Vagina (tissue), 2 donors: ENCODE measurements around the gene EMCN. TPM values are rescaled to one million over a fixed set of nuclear protein-coding genes. Genes with fewer than 3 reads are reported as not detected.

Experiments used
- DNase-seq, 2 donors: peaks; one replicate each; pipeline ENCODE4 v3.0.0-alpha.2; 2017; ENCODE audit errors: extremely low spot score in 2 of 2
- H3K27ac ChIP-seq: fragments of 200-600 bp; sonication (generic); one replicate; pipeline ENCODE4 v1.5.1; 2019
- H3K27me3 ChIP-seq: fragments of 200-600 bp; sonication (generic); one replicate; pipeline ENCODE4 v1.5.1; 2019
- H3K36me3 ChIP-seq, 2 donors: fragments of 200-600 bp; sonication (generic); one replicate each; pipeline ENCODE4 v1.5.1; 2017 to 2019
- H3K4me1 ChIP-seq: fragments of 200-600 bp; sonication (generic); one replicate; pipeline ENCODE4 v1.5.1; 2019
- H3K4me3 ChIP-seq, 2 donors: fragments of 200-600 bp; sonication (generic); 1 replicate in 1 of 2; 2 replicates in 1 of 2; pipeline ENCODE4 v1.5.1; 2016 to 2019
- H3K9me3 ChIP-seq: fragments of 200-600 bp; sonication (generic); one replicate; pipeline ENCODE4 v1.5.1; 2019
- CTCF ChIP-seq, 3 experiments: fragments of 450-650 bp in 2 of 3; fragments of 200-600 bp in 1 of 3; sonication (generic) in 1 of 3; IDR thresholded peaks; one replicate each; pipeline ENCODE4 v1.5.1; 2017 to 2019; ENCODE audit warnings: antibody characterized with exemption in 3 of 3, mild to moderate bottlenecking in 2 of 3, moderate library complexity in 2 of 3
- POLR2A ChIP-seq, 2 donors: fragments of 450-650 bp; IDR thresholded peaks; one replicate each; pipeline ENCODE4 v1.6.1; 2017; ENCODE audit warnings: antibody characterized with exemption in 2 of 2, mild to moderate bottlenecking in 2 of 2, moderate library complexity in 2 of 2
- POLR2AphosphoS5 ChIP-seq, 2 donors: sonication (generic); formaldehyde crosslinking; IDR thresholded peaks; one replicate each; pipeline ENCODE4 v1.9.0; 2017; ENCODE audit warnings: antibody characterized with exemption in 2 of 2, mild to moderate bottlenecking in 2 of 2, low read depth in 1 of 2; ENCODE audit not compliant: insufficient read depth in 1 of 2
- intact Hi-C: fragments of 100-400 bp; cut with DNase I; formaldehyde crosslinking; loops from one replicate; pipeline ENCODE4 v1.15.1; 2023
- total RNA-seq: library from RNA; depleted of rRNA; stranded (reverse); fragments of >200 nt; gene quantifications from one replicate; pipeline ENCODE4 v1.2.3, GENCODE V29; 2016

EMCN gene
- total RNA-seq, 1 donor from 2014 or later: 20.1 TPM

GRCh38 chr4:100525686-100526085 is 7.9 kb upstream of the EMCN start:
- Histone ChIP-seq H3K36me3 (no peaks in the 10 kb centered on the region), H3K4me3 (no peak overlapping the region), H3K27ac (no peak overlapping the region), H3K27me3 (no peaks in the 10 kb centered on the region), H3K4me1 (no peaks in the 10 kb centered on the region), H3K9me3 (no peaks in the 10 kb centered on the region)
- no peak for DNase-seq
- intact Hi-C loops: no loop called here
- TF ChIP-seq CTCF (IDR thresholded peaks at IDR 0.05) (no peak), POLR2AphosphoS5 (IDR thresholded peaks at IDR 0.05; ENCODE audit: insufficient read depth in 1 of 2, low read depth in 1 of 2) (no peak), POLR2A (IDR thresholded peaks at IDR 0.05) (no peak)

- no peak for DNase-seq
- H3K4me3 ChIP-seq: no peak overlapping the region
- TF ChIP-seq CTCF (IDR thresholded peaks at IDR 0.05): no peak
- no peak for TF ChIP-seq POLR2AphosphoS5 (IDR thresholded peaks at IDR 0.05; ENCODE audit: insufficient read depth in 1 of 2, low read depth in 1 of 2)
- no peak for TF ChIP-seq POLR2A (IDR thresholded peaks at IDR 0.05)
- no peak overlapping the region for H3K27ac ChIP-seq
- H3K4me1 ChIP-seq: peaks cover 5% of the 10 kb centered on the region
- H3K9me3 ChIP-seq: no peaks in the 10 kb centered on the region
- H3K27me3 ChIP-seq: no peaks in the 10 kb centered on the region
- intact Hi-C loops: no loop called here
- no peaks in the 10 kb centered on the region for H3K36me3 ChIP-seq
These were observed 1.4 kb upstream of the EMCN start for GRCh38 chr4:100519205-100519604.

- Histone ChIP-seq H3K27ac (peak overlapping the region; percentile 31), H3K4me3 (peak overlapping the region in 1 of 2 donors; percentile 29), H3K27me3 (no peaks in the 10 kb centered on the region), H3K36me3 (no peaks in the 10 kb centered on the region), H3K4me1 (peaks cover 5% of the 10 kb centered on the region), H3K9me3 (no peaks in the 10 kb centered on the region)
- TF ChIP-seq POLR2A (IDR thresholded peaks at IDR 0.05): no peak
- no peak for TF ChIP-seq POLR2AphosphoS5 (IDR thresholded peaks at IDR 0.05; ENCODE audit: insufficient read depth in 1 of 2, low read depth in 1 of 2)
- TF ChIP-seq CTCF (IDR thresholded peaks at IDR 0.05): no peak
- no peak for DNase-seq
- intact Hi-C loops: no loop called here
These were observed 1.6 kb downstream of the EMCN start for GRCh38 chr4:100516225-100516624.

GRCh38 chr4:100511896-100512295 is 5.9 kb downstream of the EMCN start:
- intact Hi-C loops: no loop called here
- Histone ChIP-seq H3K27me3 (no peaks in the 10 kb centered on the region), H3K9me3 (no peaks in the 10 kb centered on the region), H3K36me3 (no peaks in the 10 kb centered on the region), H3K4me3 (no peak overlapping the region), H3K27ac (no peak overlapping the region), H3K4me1 (peaks cover 15% of the 10 kb centered on the region)
- TF ChIP-seq POLR2A (IDR thresholded peaks at IDR 0.05): no peak
- no peak for TF ChIP-seq CTCF (IDR thresholded peaks at IDR 0.05)
- DNase-seq: no peak

GRCh38 chr4:100510551-100510950 is 7.3 kb downstream of the EMCN start:
- intact Hi-C loops: no loop called here
- no peaks in the 10 kb centered on the region for H3K9me3 ChIP-seq
- TF ChIP-seq POLR2AphosphoS5 (IDR thresholded peaks at IDR 0.05; ENCODE audit: insufficient read depth in 1 of 2, low read depth in 1 of 2) (no peak), POLR2A (IDR thresholded peaks at IDR 0.05) (no peak), CTCF (IDR thresholded peaks at IDR 0.05) (no peak)
- H3K27ac ChIP-seq: no peak overlapping the region
- DNase-seq: no peak
- H3K4me1 ChIP-seq: peaks cover 15% of the 10 kb centered on the region
- H3K36me3 ChIP-seq: no peaks in the 10 kb centered on the region
- no peak overlapping the region for H3K4me3 ChIP-seq
- no peaks in the 10 kb centered on the region for H3K27me3 ChIP-seq
